HG02759 (cell line): Measurements from ENCODE around the gene CIB2.

Source experiments
- ATAC-seq: cut with Tn5 transposase; IDR thresholded peaks from one replicate; pipeline ENCODE4 v1.9.1; 2021; ENCODE audit warnings: mild to moderate bottlenecking, moderate library complexity; ENCODE audit not compliant: unreplicated experiment

CIB2 gene

GRCh38 chr15:78109156-78109555 is 22.1 kb downstream of the CIB2 start:
- no peak for ATAC-seq

GRCh38 chr15:78108300-78109084 is 22.8 kb downstream of the CIB2 start:
- no peak for ATAC-seq

DNA sequence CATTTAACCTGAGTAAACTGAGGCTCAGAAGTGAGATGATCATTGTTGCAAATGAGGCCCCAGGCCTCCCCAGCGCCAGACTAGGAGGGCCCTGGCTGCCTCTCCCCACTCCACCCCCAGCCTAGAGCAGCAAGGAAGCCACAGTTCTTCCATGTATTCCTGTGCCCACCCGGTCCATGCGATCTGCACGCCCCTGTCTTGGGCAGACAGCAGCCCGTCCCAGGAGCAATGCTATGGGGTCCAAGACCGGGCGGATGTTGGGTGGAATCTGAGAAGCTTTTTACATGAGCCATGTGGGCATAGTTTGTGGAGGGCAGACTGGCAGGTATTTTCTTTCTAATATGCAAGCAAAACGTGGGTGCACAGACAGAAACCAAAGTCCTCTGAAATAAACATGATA is 23.8 kb downstream of the CIB2 start:
- no peak for ATAC-seq

DNA sequence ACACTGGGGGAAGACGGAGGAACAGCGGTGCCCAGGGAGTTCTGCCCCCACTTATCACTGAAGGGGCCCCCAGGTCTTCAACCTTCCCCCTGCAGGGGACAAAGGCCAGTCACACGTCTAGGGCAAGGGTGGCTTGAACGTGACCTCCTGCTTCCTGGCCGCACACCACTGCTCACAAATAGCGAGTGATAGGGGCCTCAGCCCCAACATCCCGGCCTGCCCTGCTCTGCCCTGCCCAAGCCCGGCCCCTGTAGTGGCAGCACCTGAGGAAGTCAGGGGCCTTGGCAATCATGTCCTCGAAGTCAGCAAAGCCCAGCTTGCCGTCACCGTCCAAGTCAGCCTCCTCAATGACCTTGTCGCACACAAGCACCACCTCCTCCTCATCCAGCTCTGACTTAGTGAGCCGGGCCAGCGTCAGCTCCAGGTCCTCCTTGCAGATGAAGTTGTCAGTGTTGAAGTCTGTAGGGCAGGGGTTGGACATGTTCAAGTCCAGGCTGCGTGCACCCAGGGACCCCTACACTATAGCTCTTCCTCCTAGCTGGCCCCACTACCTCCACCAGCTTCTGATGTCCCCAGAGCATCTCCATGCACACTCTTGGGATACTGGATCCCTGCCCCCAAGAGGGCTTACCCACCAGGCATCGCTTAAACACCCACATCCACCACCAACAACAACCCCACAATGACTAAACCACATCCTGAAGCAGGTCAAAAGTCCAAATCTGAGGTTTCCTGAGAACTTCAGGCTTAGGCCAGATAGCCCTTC is 25.6 kb downstream of the CIB2 start:
- ATAC-seq: no peak

GRCh38 chr15:78104566-78105475 is 26.4 kb downstream of the CIB2 start:
- no peak for ATAC-seq

DNA sequence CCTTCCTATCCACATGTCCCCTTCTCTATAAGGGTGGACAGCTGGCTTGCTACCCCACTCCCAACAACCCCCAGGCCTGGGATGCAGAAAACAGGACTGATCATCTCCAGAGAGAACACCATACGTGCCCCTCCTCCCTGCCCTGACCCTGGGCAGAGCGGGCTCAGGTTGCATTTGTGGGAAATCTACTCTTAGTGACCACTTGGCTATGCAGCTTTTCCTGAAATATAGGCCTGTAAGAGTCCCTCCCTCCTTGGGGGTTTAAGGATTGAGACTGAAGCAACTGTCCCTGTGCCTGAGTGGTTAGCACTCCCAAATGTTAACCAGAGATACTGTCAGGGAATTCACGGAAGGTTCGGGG is 27.1 kb downstream of the CIB2 start:
- ATAC-seq: peak; percentile 9

DNA sequence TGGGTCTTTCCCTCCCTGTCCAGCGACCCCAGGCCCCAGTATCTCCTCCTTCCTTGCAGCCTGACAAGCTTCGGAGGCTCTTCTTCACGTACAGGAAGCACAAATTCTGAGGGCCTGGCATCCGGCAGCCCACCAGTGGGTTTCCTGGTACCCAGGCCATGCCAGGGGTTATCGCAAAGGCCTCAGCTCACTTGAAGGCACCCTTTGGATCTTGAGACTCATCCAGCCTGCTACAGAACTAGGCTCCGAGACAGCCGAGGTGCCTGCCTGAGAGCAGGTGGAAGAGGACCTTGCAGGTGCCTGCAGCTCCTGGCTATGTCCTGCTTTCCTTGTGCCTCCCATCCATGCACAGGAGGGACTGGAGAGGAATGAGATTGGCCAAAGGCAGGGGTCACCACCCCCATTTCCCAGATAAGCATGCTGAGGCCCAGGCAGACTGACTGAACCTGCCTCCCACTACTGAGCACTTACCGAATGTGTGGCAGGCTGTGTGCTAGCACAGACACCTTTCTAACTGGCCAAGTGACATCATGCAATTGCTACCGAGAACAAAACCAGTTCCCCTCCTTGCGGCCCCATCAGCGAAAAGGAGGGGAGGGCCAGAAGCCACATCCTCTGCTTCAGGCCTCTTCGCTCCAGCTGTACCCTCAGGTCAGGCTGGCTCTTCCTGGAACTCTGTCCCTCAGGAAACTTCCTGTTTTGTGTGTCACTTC is 27.7 kb downstream of the CIB2 start:
- ATAC-seq: peak; percentile 73

DNA sequence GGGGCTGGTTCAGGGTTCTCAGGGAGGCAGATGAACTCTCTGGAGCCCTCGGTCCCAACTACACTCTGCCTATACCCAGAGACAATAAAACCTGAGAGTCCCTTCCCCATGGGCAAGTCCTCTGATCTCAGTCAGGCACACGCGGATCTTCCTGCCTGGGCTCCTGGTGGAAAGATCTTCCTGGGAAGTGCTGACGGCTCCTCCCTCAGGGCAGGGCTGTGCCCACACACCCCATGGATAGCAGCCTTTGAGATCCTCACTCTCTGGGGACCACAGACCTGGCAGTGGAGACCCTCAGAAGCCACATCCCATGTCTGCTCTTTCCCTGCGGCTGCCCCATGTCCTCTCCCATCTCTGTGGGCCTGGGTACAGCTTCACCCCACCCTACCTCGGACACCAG is 28.5 kb downstream of the CIB2 start:
- no peak for ATAC-seq

DNA sequence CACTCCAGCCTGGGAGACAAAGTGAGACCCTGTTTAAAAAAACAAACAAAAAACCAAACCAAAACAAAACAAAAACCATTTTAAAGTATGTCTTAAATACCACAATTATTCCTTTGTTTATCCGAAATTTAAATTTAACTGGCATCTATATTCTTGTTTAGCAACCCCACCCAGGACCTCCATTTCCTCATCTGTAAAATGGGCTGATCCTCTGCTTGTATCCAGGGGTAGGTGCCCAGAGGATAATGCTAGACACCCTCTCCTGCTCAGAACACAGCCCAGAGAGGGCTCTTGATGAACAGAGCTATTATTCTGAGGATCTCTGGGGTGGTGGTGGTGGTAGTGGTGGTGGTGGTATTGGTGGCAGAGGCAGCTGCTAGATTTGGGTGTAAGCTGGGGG is 29.0 kb downstream of the CIB2 start:
- ATAC-seq: no peak

DNA sequence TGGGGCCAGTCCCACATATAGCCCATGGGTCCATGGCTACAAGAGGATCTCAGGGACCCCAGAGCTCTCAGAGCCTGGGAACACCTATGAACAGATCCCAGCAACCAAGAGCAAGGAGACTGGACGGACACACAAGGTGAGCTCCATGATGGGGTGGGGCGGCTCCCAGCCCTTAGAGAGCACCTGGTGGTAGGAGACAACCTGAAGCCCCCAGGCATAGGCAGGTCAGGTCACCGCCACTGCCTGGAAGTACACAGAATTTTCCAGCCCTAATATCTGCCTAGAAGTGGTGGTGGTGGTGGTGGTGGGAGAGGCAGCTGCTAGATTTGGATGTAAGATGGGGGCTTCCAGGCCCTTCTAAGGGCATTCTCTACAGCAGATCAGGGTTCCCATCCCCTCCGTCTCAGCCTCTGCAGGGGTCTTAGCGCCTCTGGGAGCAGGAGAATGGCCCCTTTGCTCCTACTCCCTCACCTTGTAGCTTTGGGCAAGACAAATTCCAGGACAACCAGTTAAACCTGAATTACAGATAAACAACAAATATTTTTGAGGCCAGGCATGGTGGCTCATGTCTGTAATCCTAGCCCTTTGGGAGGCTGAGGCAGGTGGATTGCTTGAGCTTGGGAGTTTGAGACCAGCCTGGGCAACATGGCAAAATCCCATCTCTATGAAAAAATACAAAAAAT is 29.7 kb downstream of the CIB2 start:
- ATAC-seq: no peak

DNA sequence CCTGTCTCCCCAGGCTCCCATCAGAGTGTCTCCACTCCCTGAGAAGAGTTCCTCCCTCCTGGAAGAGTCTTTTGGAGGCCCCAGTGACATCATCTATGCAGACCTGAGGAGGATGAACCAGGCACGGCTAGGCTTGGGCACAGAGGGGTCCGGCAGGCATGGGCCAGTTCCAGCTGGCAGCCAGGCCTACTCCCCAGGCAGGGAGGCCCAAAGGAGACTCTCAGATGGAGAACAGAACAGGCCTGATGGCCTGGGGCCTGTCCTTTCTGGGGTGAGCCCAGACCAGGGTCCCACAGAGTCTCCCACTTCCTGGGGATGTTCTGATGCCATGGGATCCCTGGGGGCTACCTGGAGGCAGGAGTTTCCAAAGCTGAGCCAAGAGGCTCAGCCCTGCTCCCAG is 30.4 kb downstream of the CIB2 start:
- ATAC-seq: no peak

DNA sequence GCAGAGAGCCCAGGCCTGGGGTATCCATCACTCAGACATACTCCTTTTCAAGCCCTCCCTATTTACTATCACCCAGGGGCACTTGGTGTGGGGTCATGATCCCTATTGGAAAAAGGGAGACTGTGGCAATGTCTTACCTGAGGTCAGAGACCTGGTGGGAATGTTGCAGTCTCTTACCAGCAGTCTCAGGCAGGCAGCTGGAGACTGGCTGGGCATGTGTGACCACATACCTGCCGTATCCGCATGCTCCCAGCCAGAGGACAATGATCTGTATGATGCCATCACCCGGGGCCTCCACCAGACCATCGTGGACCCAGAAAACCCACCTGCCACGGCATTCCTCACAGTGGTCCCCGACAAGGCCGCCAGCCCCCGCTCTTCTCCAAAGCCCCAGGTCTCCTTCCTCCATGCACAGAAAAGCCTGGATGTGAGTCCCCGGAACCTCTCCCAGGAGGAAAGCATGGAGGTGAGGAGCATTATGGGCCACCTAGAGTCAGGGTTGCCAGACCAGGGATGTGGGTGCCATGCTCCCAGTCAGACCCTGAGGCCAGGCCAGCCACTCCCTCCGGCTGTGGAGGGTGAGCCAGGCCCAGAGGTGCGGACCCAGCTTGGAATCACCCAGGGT is 33.0 kb downstream of the CIB2 start:
- no peak for ATAC-seq

- ATAC-seq: no peak
Measured at GRCh38 chr15:78097667-78098066, 33.6 kb downstream of the CIB2 start.

DNA sequence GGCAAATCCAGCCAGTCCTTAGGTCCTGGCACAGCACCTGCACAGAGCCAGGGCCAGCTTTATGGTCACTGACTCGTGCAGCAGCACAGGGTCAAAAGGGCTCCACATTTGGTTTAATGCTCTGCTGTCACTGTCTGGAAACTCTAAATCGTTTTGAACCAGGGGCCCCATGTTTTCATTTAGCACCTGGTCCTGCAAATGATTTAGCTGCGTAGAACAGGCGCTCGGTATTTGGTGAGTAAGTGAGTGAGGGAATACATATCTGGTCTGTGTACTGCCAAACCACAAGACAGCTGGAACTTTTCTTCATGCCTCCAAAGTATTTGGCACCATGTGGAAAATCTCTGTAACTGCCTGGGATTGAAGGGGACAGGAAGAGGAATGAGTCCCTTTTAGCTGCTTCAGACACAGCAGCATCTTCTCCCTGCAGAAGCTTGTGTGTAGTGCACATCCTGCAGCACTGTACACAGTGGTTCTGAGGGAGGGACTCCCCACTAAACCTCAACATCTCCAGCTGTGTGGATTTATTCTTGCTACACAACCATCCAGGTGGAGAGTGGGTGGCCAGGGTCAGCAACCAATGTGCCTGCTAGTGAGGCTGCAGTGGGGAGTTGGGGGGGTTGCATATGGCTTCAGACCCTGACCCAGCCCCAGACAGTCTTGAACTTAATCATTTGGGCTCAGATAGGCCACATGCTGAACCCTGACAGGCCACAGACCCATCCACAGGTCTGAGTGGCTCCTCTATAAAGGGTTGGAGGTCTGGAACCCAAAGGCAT is 37.8 kb downstream of the CIB2 start:
- no peak for ATAC-seq

DNA sequence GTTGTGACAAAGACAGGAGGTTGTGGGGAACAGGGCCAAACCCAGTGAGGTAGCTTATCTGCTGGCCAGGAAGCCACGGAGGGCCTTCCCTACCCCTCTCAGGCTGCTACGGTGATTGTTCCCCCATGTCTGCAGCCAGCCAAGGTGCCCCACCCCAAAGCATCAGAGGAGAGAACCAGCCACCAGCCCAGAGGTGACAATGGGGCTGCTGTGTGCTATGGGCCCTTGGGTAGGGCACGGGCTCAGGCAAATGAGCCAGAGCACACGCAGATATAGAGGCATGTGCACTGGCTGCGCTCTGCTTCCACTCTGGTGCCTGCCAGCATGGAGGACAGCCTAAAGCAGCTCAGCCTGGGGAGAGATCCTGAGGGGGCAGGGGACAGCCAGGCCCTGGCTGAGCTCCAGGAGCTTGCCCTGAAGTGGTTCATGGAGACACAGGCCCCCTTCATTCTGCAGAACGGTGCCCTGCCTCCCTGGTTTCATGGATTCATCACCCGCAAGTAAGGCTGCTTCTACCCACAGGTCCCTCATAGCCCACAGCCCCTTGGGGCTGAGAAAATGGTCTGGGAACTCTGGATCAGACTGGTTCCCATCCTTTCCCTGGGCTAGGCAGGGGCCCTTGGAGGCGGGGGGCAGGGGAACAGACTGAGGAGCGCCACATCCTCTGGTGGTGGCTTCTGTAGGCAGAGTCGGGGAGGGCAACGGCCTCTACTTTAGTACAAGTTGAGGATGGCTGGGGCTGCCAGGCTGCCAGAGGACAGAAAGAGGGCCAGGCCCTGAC is 38.8 kb downstream of the CIB2 start, which contains the start of gene SH2D7:
Gene SH2D7, plus strand, starts transcription at position 301 of the 781 bp plus-strand sequence. Its CDS starts 24 bp downstream, at position 325.
- no peak for ATAC-seq

- no peak for ATAC-seq
Measured at GRCh38 chr15:78090422-78091063, 40.7 kb downstream of the CIB2 start.

DNA sequence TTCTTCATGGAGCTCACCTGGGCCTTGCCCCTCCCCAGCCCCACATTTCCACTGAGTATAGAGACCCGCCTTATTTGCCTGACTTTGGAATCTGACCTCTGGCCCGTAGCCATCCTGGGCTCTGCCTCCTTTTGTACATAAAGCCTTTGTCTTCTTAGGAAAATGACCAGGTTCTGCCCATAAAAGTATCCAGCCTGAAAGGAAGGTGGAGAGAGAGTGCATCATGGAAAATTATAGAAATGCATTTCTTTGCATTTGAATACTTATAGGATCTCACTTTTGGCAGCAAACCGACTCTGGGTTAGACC is 42.5 kb downstream of the CIB2 start:
- ATAC-seq: no peak
